GM18873 (cell line): ENCODE results near the gene YWHAB.

Experiments
- ATAC-seq: cut with Tn5 transposase; IDR thresholded peaks from one replicate; pipeline ENCODE4 v1.9.1; 2021; ENCODE audit warnings: mild to moderate bottlenecking, moderate library complexity, moderate number of reproducible peaks; ENCODE audit not compliant: unreplicated experiment, low FRiP score

YWHAB gene

DNA sequence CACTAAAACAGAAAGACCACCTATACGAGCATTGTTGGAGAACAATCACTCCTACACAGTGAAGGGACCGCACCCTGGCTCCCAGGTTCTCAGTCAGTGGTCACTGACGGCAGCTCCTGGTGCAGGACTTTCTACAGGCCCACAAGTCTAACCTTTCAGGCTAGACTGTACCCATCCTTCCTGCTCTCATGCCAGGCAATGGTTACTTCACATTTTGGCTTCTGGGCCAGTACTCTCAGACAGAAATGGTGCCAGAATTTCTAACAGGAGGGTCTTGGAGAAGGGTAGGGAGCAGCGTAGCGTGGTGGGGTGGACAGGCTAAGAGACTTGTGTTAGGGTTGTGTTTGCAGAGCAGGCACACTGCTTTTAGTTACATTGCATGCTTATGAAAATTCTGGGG lies 62.6 kb downstream of the YWHAB start:
- no peak for ATAC-seq

DNA sequence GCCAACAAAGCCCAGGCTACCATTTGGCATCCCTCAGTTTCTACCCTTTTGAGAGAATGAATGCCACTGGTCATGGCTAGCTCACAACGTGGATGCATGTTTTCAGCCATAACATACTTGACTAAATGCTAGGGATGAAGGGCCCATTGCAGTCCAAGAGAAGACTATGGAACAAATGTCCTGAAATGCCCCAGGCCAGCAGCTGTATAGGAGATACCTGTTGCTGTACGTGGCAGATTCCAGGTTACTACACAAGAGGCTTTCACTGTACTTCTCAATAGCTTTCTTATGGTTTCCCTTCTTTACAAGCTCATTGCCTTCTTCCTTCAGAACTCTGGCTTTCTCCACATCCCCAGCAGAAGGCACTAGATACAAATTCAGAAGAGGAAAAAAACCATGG lies 63.0 kb downstream of the YWHAB start:
- ATAC-seq = no peak

DNA sequence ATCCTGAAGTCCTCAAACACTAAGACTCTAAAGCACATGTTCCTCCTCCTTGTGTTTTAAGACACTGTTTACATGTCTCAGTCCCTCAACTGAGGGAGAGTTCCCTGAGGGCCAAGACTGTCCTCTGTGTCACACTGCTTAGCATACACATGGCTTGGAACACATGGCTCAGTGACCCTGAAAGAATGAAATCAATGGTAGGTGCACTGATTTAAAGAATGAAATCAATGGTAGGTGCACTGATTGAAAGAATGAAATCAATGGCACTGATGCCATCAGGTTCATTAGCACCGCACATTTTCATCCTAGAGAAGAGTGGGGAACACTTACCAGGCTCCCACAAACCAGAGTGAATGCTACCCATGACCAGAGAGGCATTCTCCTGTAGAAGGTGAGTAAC lies 64.9 kb downstream of the YWHAB start:
- ATAC-seq = no peak

DNA sequence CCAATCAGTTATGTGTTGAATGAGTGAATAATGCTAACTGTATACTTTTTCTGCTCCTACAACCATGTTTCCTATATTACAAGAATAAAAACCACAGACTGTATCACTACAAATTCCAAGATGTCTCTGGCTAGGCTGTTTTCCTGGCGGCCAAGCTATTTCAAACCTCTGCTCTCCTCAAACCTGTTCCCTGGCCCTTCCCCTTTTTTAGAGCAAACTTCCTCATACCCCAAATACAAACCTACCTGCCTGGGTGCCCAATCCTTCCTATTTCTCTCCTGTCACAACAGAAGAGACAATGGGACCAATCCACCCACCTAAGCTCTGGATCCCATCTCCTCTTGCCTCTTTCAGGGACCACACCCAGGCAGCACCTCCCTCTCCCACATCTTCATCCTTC lies 67.2 kb downstream of the YWHAB start:
- ATAC-seq = no peak

DNA sequence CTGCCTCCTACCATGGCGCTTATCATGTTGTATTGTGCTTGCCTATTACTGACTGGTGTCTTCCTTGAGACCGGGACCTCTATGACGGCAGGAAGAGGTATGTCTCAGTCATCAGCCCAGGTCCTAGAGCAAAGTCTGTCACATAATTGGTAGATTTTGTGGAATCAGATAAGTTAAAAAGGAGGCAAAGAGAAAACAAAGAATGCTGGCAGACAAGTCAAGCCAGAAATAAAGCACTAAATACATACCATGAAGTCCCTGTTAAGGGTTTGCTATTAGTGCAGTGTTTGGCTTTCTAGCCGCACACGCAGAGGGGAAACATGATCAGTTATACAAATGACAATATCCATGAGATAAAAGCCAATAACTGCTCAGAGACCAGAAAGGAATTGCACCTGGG lies 68.7 kb downstream of the YWHAB start:
- no peak for ATAC-seq

DNA sequence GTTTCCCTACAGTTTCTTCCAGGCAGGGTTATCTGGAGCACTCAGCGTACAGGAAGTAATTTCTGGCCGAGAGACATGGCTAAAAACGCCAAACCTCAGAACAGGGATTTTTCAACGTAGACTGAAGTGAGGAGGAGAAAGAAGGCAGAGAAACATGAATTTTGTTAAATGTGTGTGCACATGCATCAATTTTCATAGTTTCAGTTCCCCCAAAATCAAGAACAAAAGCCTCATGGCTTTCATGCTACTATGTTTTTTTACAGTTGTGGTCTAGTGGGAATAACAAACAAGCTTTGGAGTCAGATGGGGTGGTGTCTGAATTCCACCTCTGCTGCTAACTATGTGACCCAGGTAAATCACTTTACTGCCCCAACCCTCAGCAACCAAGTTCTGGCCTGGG lies 69.8 kb downstream of the YWHAB start:
- no peak for ATAC-seq

DNA sequence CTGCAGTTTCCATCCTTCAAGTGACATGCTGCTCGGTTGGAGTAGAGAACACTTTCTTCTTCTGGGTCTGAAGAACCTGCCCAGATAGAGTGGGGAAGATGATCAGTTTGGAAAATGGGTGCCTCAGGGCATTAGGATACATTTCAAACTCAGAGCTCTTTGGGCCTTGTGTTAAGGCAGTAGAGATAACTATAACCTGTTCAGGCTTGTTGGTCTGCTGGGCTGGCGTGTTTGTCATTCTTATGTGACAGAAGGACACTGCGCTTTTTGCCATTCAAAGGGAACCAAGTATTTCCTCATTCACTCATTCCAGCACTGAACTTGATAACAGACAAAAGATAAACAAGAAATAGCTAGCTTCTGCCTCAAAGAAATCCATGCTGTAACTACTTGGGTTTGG lies 70.9 kb downstream of the YWHAB start:
- ATAC-seq = no peak
